Neural progenitor cell (in vitro differentiated cells): Measurements from ENCODE around the gene CACNA1D.

ENCODE experiments used
- CTCF ChIP-seq: fragments of 200-600 bp; sonication (generic); IDR thresholded peaks from 2 replicates; pipeline ENCODE4 v1.5.1; 2017; ENCODE audit warnings: antibody characterized with exemption, mild to moderate bottlenecking
- EZH2 ChIP-seq: fragments of 200-600 bp; sonication (generic); IDR thresholded peaks from 2 replicates; pipeline ENCODE4 v1.6.1; 2017; ENCODE audit warnings: antibody characterized with exemption, mild to moderate bottlenecking, moderate library complexity
- EZH2phosphoT487 ChIP-seq: fragments of 200-600 bp; sonication (generic); IDR thresholded peaks from 2 replicates; pipeline ENCODE4 v1.6.1; 2017; ENCODE audit warnings: antibody characterized with exemption

- no peak for TF ChIP-seq CTCF
- no peak for TF ChIP-seq EZH2
- no peak for TF ChIP-seq EZH2phosphoT487
Observed at GRCh38 chr3:53820084-53820483, 325.7 kb downstream of the CACNA1D start.
